Upper lobe of left lung (tissue), 4 donors: Measurements from ENCODE around the gene SCRT2.

ENCODE experiments used
- POLR2A ChIP-seq, 4 donors: fragments of 450-650 bp; IDR thresholded peaks; one replicate each; pipeline ENCODE4 v1.5.1; 2016 to 2017; ENCODE audit warnings: antibody characterized with exemption in 4 of 4, mild to moderate bottlenecking in 2 of 4
- TF ChIP-seq, protein P1 (sequence below), 6 experiments: fragments of 450-650 bp in 4 of 6; fragments of 200-600 bp in 2 of 6; sonication (generic) in 2 of 6; IDR thresholded peaks; one replicate each; pipeline ENCODE4 v1.5.1; 2016 to 2019; ENCODE audit warnings: antibody characterized with exemption in 6 of 6

DNA sequence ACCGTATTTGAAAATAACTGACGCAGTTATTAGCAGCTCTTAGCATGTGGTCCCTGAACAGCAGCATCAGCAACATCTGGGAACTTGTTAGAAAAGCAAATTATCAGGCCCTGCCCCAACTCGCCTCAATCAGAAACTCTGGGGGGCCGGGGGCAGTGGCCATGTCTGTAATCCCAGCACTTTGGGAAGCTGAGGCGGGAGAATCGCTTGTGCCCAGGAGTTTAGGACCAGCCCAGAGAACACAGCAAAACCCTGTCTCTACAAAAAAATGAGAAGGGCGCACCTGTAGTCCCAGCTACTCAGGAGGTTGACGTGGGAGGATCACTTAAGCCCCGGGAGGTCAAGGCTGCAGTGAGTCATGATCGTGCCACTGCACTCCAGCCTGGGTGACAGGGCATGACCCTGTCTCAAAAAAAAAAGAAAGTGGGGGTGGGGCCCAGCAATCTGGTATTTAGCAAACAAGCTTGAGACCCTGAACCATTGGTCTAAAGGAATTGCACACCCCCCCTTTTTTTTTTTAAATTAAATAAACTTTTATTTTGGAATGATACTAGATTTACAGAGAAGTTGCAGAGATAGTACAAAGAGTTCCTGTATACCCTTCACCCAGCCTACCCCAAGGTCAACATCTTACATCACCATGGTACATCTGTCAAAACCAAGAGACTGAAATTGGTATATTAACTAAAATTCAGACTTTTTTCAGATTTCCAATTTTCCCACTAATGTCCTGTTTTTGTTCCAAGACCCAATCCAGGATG, 29.3 kb downstream of the SCRT2 start:
- TF ChIP-seq, protein P1, sequence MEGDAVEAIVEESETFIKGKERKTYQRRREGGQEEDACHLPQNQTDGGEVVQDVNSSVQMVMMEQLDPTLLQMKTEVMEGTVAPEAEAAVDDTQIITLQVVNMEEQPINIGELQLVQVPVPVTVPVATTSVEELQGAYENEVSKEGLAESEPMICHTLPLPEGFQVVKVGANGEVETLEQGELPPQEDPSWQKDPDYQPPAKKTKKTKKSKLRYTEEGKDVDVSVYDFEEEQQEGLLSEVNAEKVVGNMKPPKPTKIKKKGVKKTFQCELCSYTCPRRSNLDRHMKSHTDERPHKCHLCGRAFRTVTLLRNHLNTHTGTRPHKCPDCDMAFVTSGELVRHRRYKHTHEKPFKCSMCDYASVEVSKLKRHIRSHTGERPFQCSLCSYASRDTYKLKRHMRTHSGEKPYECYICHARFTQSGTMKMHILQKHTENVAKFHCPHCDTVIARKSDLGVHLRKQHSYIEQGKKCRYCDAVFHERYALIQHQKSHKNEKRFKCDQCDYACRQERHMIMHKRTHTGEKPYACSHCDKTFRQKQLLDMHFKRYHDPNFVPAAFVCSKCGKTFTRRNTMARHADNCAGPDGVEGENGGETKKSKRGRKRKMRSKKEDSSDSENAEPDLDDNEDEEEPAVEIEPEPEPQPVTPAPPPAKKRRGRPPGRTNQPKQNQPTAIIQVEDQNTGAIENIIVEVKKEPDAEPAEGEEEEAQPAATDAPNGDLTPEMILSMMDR (IDR thresholded peaks at IDR 0.05) = no peak
- TF ChIP-seq POLR2A (IDR thresholded peaks at IDR 0.05) = no peak
